ACHN (cell line): ENCODE results near the gene TMEM204.

Source experiments
- DNase-seq: peaks from one replicate; pipeline ENCODE4 v3.0.0-alpha.2; 2015
- in situ Hi-C: cut with HindIII; loops from 2 replicates; pipeline ENCODE4 v1.10.0; 2017; ENCODE audit warnings: low sequenced_read_pairs, low pct_ligation_motif_present, low pct_unique_long_range_greater_than_20kb

TMEM204 gene

DNA sequence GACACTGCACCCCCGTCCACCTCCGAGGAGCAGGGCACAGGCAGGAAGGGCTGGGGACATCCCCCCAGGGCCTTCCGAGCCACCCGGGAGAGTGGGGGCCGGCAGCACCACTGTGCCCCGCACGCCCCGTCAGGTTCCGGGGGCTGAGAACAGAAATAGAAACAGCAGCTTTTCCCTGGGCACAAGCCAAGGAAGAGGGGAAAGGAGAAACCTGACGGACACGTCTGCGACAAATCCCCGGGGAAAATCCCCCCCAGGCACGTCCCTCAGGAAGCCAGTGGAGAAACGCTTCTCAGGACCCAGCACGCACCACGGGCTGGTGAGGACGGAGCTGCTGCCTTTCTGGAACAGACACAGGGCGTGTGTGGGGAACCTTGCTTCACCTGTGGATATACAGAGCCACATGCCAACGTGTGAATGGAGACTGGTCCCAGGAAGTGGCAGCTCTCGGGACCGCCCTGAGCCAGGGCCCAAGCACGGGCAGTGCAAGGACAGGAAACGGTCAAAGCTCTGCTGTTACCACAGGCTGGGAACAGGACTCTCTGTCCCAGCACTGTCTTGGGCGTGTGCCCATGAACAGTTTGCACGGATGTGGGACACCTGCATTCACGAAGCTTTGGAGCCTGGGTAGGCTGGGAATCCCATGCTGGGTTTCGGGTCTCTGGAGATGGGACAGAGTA lies 1.2 kb upstream of the TMEM204 start:
- in situ Hi-C loops: no loop called here
- DNase-seq: no peak

DNA sequence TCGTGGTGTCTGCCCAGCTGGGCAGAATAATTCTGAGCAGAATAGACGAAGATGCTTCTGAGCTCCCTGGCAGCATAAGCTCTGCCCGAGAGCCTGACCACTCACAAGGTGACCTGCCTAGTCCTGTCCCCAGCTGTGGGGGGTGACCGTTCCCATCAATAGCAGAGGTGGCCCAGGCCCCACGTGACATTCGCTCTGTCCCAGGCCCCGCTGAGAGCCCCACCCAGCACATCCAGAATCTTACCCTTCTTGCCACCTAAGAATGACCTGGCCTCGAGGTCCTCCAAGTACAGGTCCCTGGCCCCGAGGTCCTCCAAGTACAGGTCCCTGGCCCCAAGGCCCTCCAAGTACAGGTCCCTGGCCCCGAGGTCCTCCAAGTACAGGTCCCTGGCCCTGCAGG lies 695 bp upstream of the TMEM204 start:
- in situ Hi-C loops: no loop called here

DNA sequence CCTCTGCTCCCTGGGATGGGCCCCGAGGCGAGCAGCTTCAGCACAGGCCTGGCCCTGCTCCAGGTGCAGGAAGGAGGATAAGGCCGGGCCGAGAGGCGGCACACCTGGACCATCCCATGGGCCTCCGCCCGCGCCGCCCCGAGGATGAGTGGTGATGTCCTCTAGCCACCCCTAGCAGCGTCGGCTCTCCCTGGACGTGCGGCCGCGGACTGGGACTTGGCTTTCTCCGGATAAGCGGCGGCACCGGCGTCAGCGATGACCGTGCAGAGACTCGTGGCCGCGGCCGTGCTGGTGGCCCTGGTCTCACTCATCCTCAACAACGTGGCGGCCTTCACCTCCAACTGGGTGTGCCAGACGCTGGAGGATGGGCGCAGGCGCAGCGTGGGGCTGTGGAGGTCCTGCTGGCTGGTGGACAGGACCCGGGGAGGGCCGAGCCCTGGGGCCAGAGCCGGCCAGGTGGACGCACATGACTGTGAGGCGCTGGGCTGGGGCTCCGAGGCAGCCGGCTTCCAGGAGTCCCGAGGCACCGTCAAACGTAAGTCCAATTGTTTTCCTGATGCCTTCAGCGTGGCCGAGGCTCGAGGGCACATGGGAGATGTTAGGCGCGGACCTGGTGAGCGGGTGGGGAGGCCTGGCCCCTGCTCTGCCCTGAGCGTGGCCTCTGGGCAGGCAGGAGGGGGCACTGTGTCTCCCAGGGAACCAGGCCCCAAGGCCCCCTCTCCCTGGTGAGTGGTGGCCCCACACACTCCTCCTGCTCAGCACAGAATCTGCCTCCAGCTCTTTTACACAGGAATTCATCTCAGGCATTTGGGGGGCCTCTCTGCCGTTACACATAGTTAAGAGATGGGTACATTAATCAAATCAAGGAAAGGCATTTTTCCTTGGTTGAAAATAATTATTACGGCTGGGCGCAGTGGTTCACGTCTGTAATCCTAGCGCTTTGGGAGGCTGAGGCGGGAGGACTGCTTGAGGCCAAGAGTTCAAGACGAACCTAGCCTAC lies 855 bp downstream of the TMEM204 start:
- in situ Hi-C loops: no loop called here
- no peak for DNase-seq

More for the DNA sequence above, 695 bp upstream of the TMEM204 start:
- DNase-seq: no peak

GRCh38 chr16:1535391-1536291 lies 2.2 kb downstream of the TMEM204 start:
- DNase-seq: no peak
- in situ Hi-C loops: no loop called here

DNA sequence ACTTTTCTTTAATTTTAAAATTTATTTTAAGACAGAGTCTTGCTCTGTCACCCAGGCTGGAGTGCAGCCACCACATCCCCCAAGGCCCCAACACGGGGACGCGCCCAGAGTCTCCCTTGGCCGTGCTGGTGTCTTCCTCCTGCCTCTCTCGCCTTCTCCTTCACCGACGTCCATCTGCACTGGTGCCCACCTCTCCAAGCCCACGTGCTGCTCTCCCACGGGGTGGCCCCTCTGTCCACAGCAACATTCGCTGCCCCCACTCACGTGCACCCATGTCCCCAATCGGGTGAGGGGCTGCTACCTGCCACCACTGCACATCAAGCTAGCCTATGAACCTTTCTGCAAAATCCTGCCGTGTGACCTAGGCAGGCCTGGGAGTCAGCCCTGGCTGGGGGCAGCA lies 3.1 kb downstream of the TMEM204 start:
- in situ Hi-C loops: no loop called here
- DNase-seq: no peak

- DNase-seq: no peak
- in situ Hi-C loops: no loop called here
These were observed 3.7 kb downstream of the TMEM204 start for GRCh38 chr16:1537138-1537577.

- in situ Hi-C loops: no loop called here
- DNase-seq: no peak
These were observed 4.4 kb downstream of the TMEM204 start for GRCh38 chr16:1537763-1538289.

DNA sequence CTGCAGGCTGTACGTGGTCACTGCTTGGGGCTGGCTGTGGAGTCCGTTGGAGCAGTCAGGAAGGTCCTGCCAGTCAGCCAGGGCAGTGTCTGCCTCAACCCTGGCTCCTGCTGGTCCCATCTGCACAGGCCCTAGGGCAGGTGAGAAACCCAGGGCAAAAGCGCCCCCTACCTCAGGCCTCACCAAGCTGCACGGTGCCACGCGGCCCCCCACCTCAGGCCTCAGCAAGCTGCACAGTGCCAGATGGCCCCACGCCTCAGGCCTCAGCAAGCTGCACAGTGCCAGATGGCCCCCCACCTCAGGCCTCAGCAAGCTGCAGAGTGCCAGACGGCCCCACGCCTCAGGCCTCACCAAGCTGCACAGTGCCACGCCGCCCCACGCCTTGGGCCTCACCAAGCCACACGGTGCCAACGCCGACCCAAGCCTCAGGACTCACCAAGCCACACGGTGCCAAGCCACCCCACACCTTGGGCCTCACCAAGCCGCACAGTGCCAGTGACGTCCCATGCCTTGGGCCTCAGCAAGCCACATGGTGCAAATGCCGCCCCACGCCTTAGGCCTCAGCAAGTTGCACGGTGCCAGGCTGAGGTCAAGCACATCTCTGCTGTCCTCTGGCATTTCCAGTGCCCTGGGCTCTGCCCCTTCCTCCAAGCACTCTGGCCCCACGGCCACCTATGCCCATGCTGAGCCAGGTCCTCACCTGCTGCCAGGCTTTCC lies 5.5 kb downstream of the TMEM204 start:
- peak; percentile 7 for DNase-seq

GRCh38 chr16:1539720-1540555 lies 6.5 kb downstream of the TMEM204 start:
- in situ Hi-C loops: no loop called here
- no peak for DNase-seq

More for the DNA sequence above, 5.5 kb downstream of the TMEM204 start:
- in situ Hi-C loops: no loop called here

DNA sequence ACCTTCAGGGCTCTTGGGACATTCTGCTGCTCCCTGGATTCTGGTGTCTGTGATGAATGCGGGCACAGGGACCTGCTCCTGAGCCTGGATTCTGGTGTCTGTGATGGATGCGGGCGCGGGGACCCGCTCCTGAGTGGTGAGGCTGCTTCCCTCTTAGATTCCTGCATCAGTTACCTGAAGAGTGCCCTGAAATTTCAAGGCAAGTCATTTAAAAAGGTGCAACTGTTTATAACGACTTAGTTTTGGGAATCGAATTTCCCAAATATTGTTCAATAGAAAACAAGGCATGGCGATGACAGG lies 7.0 kb downstream of the TMEM204 start:
- in situ Hi-C loops: no loop called here
- no peak for DNase-seq

DNA sequence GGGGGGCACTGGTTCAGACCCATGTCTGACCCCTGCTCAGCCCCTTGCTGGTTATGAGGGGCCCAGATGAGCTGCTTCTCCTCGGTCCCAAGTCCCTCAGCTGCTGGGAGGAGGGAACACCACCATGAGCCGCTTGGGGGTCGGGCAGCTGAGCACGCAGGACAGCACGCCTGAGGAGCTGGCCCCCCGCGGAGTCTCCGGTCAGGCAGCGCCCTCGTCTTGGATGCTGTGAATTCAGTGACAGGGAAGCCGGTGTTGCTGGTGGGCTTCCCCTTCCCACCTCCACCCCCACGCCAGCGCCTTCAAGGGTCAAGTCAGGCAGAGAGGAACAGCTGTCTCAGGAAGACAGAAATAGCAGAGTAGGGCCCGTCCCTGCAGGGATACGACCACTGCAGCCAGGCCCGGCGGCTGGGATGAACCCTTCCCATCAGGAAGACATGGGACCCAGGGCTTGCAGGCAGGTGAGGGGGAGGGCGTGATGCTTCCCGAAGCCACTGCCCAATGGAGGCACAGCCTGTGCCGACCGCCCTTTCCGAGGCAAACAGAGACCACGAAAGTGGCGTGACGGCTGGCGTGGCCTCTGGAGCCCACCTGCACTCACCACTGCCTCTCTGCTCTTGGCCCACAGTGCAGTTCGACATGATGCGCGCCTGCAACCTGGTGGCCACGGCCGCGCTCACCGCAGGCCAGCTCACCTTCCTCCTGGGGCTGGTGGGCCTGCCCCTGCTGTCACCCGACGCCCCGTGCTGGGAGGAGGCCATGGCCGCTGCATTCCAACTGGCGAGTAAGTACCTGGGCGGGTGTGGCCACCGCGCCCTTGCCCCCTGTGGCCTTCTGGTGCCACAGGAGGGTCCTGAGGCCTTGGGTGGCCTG lies 8.1 kb downstream of the TMEM204 start:
- in situ Hi-C loops: no loop called here
- DNase-seq: no peak

DNA sequence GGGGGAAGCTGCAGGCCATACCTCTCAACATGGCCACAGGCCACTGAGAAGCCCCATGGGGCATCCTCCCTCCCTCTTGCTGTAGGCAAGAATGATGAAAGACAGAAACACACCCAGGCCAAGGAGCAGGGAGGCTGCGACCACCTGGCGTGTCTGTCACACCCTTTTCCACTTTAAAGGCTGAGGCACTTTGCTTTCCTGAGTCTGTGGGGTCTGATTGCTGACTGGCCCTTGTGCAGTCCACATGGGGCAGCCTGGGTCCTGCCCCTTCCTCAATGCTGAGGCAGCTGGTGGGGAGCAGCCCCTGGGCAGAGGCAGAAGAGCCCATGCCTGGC lies 8.7 kb downstream of the TMEM204 start:
- in situ Hi-C loops: no loop called here

DNA sequence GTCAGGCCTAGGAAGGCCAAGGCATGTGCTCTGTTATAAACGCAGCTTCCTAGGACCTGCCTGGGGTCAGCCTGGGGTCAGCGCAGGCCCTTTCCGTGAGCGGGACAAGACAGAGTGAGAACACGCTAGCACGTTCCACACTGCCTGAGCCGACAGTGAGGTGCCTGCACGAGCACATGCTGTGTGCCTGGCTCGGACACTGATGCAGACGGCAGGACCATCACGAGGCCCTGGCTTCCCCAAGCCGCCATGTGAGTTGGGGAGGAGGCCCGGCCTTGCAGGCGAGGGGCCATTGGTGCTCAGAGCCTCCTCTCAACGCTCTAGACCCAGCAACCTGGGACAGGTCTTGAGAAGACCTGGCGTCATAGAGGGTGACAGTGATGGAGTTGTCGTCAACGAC lies 9.1 kb downstream of the TMEM204 start:
- no peak for DNase-seq
- in situ Hi-C loops: no loop called here

More for the DNA sequence above, 8.7 kb downstream of the TMEM204 start:
- no peak for DNase-seq

- in situ Hi-C loops: no loop called here
- DNase-seq: peak; percentile 56
These were observed 9.8 kb downstream of the TMEM204 start for GRCh38 chr16:1543085-1543896.

- DNase-seq: no peak
- in situ Hi-C loops: no loop called here
These were observed 11.9 kb downstream of the TMEM204 start for GRCh38 chr16:1545044-1546040.
